HG02943 (cell line): ENCODE results near the gene SLC5A6.
"Not testable (repeated sequence)": the region's sequence is repeated elsewhere in the genome, so short reads cannot be mapped to it uniquely, and the experiment has no call there.

Experiments
- ATAC-seq: cut with Tn5 transposase; IDR thresholded peaks from one replicate; pipeline ENCODE4 v1.9.1; 2021; ENCODE audit warnings: mild to moderate bottlenecking, low read depth, moderate library complexity; ENCODE audit not compliant: unreplicated experiment

Gene SLC5A6

GRCh38 chr2:27208486-27209050 lies 3.5 kb downstream of the SLC5A6 start:
- no peak for ATAC-seq

- no peak for ATAC-seq
These were observed 5.7 kb downstream of the SLC5A6 start for GRCh38 chr2:27206346-27206745.

DNA sequence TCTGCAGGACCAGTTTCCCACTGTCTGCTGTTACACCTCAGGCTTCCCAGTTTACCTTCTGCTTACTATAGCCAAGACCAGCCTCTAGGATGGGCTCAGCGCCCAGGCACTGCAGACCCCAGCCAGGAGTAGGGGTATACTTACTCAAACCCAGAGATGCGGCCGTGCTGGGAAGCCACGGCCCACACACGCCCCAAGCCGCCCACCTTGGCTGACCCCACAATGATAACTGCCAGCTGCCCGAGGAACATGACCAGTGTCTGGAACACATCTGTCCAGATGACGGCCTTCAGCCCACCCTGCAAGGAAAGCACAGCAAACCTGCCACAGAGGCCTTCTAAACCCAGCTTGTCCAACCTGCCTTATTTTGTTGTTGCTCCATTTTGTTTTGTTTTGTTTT lies 6.9 kb downstream of the SLC5A6 start:
- ATAC-seq: no peak

- no peak for ATAC-seq
These were observed 7.5 kb downstream of the SLC5A6 start for GRCh38 chr2:27204566-27204965.

DNA sequence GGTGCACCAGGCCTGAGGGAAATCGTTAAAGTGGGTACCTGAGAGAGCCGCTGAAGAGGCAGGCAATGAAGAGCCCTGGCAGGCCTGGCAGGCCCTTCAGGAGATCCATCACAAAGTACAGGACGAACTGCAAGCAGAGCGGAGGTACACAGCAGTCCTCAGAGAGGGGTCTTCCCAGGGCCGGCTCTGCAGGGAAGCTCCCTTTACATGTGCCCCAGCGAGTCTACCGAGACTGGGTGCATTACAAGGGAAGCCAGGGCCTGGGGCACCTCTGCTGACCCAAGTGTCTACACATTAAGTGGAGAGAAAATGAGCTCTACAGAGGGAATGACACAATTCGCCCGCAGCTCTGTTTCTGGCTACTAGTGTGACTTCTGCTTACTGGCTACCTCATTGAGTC lies 8.3 kb downstream of the SLC5A6 start:
- no peak for ATAC-seq

- ATAC-seq: no peak
These were observed 9.2 kb downstream of the SLC5A6 start for GRCh38 chr2:27202854-27203253.

GRCh38 chr2:27201675-27202074 lies 10.4 kb downstream of the SLC5A6 start:
- no peak for ATAC-seq

GRCh38 chr2:27199241-27199640 lies 12.8 kb downstream of the SLC5A6 start:
- no peak for ATAC-seq

DNA sequence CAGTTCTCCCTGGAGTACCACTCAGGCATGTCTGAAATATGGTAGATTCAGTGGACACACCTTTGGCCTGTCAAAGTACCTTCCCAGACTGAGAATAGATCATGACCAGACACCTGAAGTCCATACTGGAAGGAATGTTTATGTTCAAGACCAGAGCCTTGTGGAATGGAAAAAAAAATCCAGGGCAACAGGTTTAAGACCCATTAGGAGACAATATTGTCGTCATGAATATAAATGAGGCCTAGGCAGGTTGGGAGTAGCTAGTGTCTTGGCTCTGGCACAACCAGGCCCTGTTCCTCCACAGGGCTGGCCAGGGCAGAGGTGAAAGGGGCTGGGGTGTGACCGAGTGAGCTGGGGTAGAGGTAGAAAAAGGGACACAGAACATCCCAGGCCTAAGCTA lies 13.4 kb downstream of the SLC5A6 start:
- ATAC-seq: no peak

GRCh38 chr2:27198068-27198467 lies 14.0 kb downstream of the SLC5A6 start:
- not testable (repeated sequence) for ATAC-seq

GRCh38 chr2:27195799-27196198 lies 16.3 kb downstream of the SLC5A6 start:
- not testable (repeated sequence) for ATAC-seq

DNA sequence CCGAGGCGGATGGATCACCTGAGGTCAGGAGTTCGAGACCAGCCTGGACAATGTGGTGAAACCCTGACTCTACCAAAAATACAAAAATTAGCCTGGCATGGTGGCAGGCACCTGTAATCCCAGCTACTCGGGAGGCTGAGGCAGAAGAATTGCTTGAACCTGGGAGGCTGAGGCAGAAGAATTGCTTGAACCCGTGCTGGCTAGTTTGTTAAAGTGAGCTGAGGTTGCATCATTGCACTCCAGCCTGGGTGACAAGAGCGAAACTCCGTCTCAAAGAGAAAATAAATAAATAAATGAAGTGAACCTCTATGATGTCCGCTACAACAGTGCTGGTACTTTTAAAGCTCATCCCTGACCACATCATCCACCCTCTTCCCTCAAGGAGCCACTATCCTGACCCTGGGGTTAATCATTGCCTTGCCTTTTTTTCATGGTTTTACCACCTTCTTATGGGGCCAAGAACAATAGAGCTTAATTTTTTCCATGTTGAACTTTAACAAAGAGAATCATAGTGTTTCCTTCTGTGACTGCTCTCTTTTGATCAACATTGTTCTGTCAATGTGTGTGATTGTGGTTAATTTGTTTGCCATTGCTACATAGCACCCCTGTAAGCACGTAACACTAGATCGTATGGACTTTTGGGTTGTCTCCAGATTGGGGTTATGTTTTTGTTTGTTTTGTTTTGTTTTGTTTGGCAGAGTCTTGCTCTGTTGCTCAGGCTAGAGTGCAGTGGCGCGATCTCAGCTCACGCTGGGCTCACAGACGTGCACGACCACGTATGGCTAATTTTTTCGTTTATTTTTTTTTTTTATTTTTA lies 17.3 kb downstream of the SLC5A6 start:
- no peak for ATAC-seq

DNA sequence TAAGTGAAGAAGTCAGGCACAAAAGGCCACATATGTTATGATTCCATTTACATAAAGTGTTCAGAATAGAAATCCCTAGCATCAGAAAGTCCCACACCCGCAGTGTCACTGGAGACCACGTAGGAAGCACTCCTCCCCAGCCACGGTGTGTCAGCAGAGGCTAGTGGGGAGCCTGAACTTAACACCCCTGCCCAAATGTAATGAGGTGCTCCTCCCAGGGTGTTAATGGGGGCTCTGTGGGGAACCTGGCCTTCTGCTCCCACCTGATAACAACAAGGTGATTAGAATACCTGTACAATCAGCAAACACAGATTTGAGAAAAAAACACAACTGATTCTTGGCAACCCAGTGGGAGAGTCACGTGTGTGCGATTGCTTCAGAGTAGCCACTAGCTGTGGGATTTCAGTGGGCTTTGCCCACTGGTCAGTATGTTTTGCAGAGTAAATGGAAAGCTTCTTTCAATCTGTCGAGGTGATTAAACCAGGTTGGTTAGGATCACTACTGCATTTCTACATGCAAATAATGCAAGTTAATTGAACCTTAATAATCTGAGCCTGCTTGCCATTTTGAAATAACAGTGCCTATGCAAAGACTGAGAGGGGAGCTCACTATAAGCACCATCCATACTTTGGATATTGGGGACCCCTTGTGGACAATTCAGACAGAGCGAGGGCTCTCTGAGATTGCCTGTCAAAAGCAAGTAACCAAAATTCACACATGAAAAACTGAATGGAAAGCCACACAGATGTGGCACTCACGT lies 20.8 kb downstream of the SLC5A6 start:
- ATAC-seq: no peak

- no peak for ATAC-seq
These were observed 22.1 kb downstream of the SLC5A6 start for GRCh38 chr2:27189989-27190388.

DNA sequence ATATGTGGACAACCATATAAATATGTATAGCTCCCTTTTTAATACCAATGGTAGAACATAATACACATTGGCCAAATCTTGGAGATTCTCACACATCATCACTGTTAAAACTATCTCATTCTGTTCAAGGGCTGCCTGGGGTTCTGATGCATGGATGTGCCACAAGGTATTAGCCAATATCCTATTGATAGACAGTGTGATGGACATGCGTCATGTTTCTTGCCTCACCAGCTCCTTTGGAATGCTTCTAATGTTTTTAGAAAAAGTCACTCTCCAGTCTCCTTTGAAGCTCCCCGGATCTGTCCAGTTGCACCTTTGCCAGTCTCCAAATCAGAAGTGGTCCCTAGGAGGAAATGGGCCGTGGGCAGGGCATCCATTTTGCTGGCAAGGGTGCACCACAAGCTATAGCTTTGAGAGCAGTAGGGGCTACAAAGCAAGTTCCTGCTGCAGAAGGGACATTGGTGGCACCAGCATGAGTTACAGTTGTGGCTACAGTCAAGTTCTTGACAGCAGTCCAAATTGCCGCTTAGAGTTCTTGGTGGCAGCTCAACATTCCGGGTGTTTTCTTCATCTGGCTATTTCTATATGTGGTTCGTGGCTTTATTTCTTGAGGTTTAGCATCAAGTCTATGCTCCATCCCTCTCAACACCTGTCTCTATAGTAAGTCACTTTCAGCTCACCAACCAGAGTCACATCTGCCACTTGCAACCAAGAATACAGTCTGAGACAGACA lies 25.3 kb downstream of the SLC5A6 start:
- ATAC-seq: no peak

DNA sequence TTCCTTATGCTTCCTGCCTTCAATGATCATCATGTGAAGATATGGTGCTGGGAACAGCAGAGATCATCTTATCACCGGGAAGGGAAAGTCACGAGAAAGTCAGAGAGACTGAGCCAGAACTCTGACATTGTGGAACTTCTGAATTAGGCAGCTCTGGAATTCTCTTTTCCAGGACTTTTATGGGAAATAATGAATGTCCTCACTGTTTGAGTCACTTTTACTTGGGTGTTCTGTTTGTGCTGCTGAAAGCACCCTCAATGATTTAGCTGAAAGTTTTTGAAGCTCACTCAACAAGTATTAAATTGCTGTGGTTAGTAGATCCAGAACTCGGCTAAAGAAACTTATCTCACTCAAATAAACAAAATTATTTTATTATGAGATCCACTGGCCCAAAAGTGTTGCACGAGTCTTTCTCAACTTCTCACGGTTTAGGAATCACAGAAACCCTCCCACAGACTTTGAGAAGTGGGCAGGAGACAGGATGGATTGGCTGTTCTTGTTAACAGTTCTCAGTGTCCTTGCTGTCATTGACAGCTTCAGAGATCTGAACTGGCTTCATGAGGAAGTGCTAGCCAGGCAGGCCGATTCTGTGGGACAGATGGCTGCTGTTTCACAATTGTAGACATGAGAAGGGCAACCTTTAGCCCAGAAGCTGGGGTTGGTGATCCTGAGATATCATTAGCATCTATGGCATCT lies 26.6 kb downstream of the SLC5A6 start:
- no peak for ATAC-seq

DNA sequence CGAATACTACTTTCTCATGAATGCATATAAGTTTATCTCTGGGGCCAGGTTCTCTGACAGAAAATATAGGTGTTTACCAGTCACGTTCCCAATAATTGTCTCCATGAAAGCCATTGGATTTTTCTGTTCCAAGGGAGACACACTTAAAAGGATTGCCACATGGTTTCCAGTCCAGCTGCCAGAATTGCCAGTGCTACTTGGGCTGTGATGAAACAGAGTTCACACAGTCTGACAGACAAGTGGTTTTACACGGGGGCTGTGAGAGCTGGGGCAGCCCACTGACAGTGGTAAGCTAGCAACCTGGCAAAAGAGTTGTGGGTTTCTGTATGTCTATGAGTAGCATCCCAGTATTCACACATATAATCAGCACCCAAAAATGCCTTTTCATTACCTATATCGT lies 28.0 kb downstream of the SLC5A6 start:
- no peak for ATAC-seq

GRCh38 chr2:27182346-27182745 lies 29.7 kb downstream of the SLC5A6 start:
- ATAC-seq: no peak

DNA sequence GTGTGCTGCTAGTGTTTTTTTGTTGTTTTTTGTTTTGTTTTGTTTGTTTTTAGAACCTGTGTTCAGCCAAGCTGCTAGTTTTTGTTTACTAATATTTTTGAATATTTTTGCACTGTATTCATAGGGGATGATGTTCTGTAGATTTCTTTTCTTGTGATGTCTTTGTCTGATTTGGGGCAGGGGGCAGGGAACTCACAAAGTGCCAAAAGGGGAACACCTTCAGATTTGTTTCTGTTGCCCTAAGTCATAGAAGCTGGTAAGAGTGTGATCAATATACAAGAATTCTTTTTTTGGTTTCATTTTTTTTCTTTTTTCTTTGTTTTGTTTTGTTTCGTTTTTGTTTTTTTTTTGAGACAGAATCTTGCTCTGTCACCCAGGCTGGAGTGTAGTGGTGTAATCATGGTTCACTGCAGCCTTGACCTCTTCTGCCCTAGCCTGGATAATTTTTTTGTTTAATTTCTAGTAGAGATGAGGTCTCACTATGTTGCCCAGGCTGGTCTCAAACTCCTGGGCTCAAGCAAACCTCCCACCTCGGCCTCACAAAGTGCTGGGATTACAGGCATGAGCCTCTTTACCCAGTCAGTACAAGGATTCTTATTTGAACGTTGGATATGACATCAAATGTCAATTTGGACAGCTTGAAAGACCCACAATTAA lies 32.6 kb downstream of the SLC5A6 start:
- ATAC-seq: no peak

GRCh38 chr2:27178469-27178868 lies 33.6 kb downstream of the SLC5A6 start:
- ATAC-seq: no peak
